Glutamatergic neuron (in vitro differentiated cells): ENCODE results near the gene DOLK. TPM values are rescaled to one million over a fixed set of nuclear protein-coding genes. Genes with fewer than 3 reads are reported as not detected.
A peak's percentile ranks its signal among the peaks of the same experiment; 100 is the strongest.
"Not testable (repeated sequence)": the region's sequence is repeated elsewhere in the genome, so short reads cannot be mapped to it uniquely, and the experiment has no call there.

Source experiments
- DNase-seq: peaks from one replicate; pipeline ENCODE4 v3.0.0; 2022
- H3K27ac Mint-ChIP-seq: one replicate; pipeline ENCODE4 v1.8.0; 2020; ENCODE audit warnings: mild to moderate bottlenecking, mixed read lengths, inconsistent platforms; ENCODE audit not compliant: unreplicated experiment
- H3K27me3 Mint-ChIP-seq: one replicate; pipeline ENCODE4 v1.8.0; 2020; ENCODE audit warnings: mild to moderate bottlenecking, moderate library complexity, mixed read lengths, inconsistent platforms; ENCODE audit not compliant: unreplicated experiment
- H3K36me3 Mint-ChIP-seq: one replicate; pipeline ENCODE4 v1.8.0; 2020; ENCODE audit warnings: mild to moderate bottlenecking, mixed read lengths, inconsistent platforms; ENCODE audit not compliant: unreplicated experiment
- H3K4me1 Mint-ChIP-seq: one replicate; pipeline ENCODE4 v1.8.0; 2020; ENCODE audit warnings: mild to moderate bottlenecking, low read depth, mixed read lengths, inconsistent platforms; ENCODE audit not compliant: unreplicated experiment
- H3K4me3 Mint-ChIP-seq: one replicate; pipeline ENCODE4 v1.8.0; 2020; ENCODE audit warnings: mild to moderate bottlenecking, mixed read lengths, inconsistent platforms; ENCODE audit not compliant: unreplicated experiment
- H3K9me3 Mint-ChIP-seq: one replicate; pipeline ENCODE4 v1.8.0; 2020; ENCODE audit warnings: mild to moderate bottlenecking, moderate library complexity, mixed read lengths, inconsistent platforms; ENCODE audit not compliant: unreplicated experiment
- CTCF ChIP-seq: fragments of 200-600 bp; sonication (generic); IDR thresholded peaks from one replicate; pipeline ENCODE4 v1.5.0; 2021; ENCODE audit not compliant: partially characterized antibody, unreplicated experiment
- total RNA-seq: library from RNA; stranded (reverse); fragmentation: NEBNext Ultra II Directional; extraction: Animal tissue kit (Norgen Biotek cat#: 25700); gene quantifications from one replicate; pipeline ENCODE4 v1.2.1, GENCODE V29; 2021; ENCODE audit not compliant: unreplicated experiment

Gene DOLK
- total RNA-seq, 1 donor from 2014 or later, result 16.6 TPM

- DNase-seq, result no peak
- H3K9me3 Mint-ChIP-seq, result no peaks in the 10 kb centered on the region
- no peaks in the 10 kb centered on the region for H3K27me3 Mint-ChIP-seq
- no peaks in the 10 kb centered on the region for H3K36me3 Mint-ChIP-seq
- TF ChIP-seq CTCF, result no peak
- no peak overlapping the region for H3K4me3 Mint-ChIP-seq
- H3K4me1 Mint-ChIP-seq, result no peaks in the 10 kb centered on the region
- no peak overlapping the region for H3K27ac Mint-ChIP-seq
These were observed 36.1 kb upstream of the DOLK start for GRCh38 chr9:128983536-128983935.

DNA sequence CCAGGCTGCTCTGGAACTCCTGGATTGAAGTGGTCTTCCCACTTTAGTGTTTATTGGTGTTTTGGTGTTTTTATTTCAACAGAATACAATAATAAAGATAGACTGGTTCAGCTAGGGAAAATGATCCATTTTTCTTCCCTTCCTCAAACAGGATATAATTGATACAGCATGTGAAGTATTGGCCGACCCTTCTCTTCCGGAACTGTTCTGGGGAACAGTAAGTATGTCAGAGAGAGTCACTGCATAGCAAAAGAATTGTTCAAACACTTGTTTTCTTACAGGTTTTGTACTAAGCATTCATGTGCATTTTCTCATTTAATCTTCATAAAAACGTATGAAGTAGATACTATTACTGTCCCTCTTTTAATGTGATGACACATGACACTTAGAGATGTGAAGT is 31.7 kb upstream of the DOLK start:
- no peaks in the 10 kb centered on the region for H3K27me3 Mint-ChIP-seq
- H3K9me3 Mint-ChIP-seq, result no peaks in the 10 kb centered on the region
- no peaks in the 10 kb centered on the region for H3K36me3 Mint-ChIP-seq
- TF ChIP-seq CTCF, result no peak
- DNase-seq, result no peak
- H3K4me3 Mint-ChIP-seq, result no peak overlapping the region
- no peak overlapping the region for H3K27ac Mint-ChIP-seq
- H3K4me1 Mint-ChIP-seq, result no peaks in the 10 kb centered on the region

DNA sequence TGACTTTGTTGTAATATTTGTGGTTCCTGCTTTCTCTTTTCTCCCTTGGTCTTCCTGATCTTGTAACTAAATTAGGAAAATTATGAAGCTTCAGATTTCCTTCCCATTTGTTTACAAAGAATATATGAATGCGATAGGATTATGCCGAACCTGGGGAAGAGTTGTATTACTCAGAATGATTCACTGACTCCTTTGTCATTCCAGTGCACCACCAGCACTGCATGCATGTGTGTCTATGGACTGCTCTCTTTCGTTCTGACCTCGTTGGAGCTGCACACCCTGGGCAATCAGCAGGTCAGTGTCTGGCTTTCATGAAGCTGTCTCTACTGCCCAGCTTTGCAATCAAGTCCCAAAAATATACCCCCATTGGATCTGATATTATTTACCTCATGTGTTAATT is 25.6 kb upstream of the DOLK start:
- Mint-ChIP-seq H3K4me1 (no peaks in the 10 kb centered on the region), H3K27me3 (no peaks in the 10 kb centered on the region), H3K36me3 (no peaks in the 10 kb centered on the region), H3K9me3 (no peaks in the 10 kb centered on the region), H3K27ac (no peak overlapping the region), H3K4me3 (no peak overlapping the region)
- no peak for DNase-seq
- no peak for TF ChIP-seq CTCF

- Mint-ChIP-seq H3K9me3 (no peaks in the 10 kb centered on the region), H3K27me3 (no peaks in the 10 kb centered on the region)
These were observed 22.1 kb upstream of the DOLK start for GRCh38 chr9:128969491-128969890.

GRCh38 chr9:128961403-128961802 is 14.0 kb upstream of the DOLK start:
- not testable (repeated sequence) for H3K27ac Mint-ChIP-seq, H3K36me3 Mint-ChIP-seq, H3K9me3 Mint-ChIP-seq, H3K4me1 Mint-ChIP-seq, DNase-seq, H3K4me3 Mint-ChIP-seq, H3K27me3 Mint-ChIP-seq

More at GRCh38 chr9:128969491-128969890, 22.1 kb upstream of the DOLK start:
- TF ChIP-seq CTCF, result no peak
- Mint-ChIP-seq H3K36me3 (no peaks in the 10 kb centered on the region), H3K4me3 (no peak overlapping the region), H3K27ac (no peak overlapping the region), H3K4me1 (no peaks in the 10 kb centered on the region)
- no peak for DNase-seq

DNA sequence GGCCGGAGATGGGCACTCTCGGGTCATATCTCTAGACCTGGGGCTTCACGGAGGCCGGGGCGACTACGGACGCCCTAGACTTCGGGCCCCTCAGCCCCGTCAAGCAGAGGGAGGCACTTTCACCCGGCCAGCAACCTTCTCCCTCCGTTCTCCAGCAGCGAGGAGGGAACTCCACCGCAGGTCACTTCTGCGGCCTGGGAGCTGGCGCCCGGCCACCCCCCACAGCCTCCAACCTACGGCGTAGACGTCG is 201 bp downstream of the DOLK start:
- H3K4me1 Mint-ChIP-seq, result peaks cover 11% of the 10 kb centered on the region

More for the DNA sequence above, 201 bp downstream of the DOLK start:
- Mint-ChIP-seq H3K27ac (peak overlapping the region; percentile 93), H3K4me3 (peak overlapping the region; percentile 100), H3K27me3 (peaks cover 10% of the 10 kb centered on the region), H3K36me3 (peaks cover 4% of the 10 kb centered on the region), H3K9me3 (peaks cover 7% of the 10 kb centered on the region)
- no peak for TF ChIP-seq CTCF
- DNase-seq, result no peak
